ENCODE measurements around the gene CRLF1. TPM values are rescaled to one million over a fixed set of nuclear protein-coding genes. Genes with fewer than 3 reads are reported as not detected.

CRLF1 gene
- polyA plus RNA-seq (2012; ENCODE audit: low read depth, missing spikeins) = 3.0 TPM

DNA sequence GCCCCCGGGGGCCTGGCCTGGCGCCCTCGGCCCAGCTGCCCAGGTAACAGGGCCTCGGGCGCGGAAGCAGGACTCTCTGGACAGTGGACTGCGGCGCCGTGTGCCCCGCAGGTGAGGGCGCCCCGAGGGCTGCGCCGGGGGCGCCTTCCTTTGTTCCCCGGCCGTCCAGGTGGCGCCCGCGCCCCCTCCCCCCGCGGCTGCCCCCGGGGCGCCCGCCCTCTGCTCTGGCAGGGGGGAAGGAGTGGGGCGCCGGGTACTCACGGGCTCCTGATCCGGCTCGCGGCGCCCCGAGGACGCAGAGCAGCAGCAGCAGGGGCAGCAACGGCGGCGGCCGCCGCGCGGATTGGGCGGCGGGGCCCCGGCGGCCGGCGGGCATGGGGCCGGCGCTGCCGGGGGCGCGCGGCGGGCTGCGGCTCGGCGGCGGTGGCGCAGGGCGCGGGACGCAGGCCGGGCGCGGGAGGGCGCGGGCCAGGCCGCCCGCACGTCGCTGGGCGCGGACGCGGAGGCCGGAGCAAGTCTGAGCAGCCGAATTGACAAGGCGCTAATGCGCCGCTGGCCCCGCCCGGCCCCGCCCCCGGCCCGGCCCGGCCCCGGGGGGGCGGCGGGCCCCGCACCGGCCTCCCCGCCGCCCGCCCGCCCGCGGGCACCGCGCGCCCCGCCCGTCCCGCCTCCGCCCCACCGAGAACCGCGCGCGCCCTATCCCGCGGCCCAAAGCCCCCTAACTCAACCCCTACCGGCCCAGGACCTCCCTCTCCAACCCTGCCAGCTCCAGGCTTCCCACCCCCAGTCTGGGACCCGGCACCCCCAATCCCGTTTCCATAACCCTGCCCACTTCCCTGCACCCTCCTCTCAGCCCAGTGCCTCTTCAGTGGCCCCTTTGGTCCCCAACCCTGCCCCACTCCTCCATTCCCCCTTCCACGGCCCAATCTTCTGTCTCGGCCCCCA, at the start of gene CRLF1:
Gene CRLF1, minus strand, starts transcription at position 519 of the 945 bp plus-strand sequence. Its CDS starts 143 bp downstream, at position 376.
- no peak for DNase-seq (ENCODE audit: insufficient read length, low spot score)

DNA sequence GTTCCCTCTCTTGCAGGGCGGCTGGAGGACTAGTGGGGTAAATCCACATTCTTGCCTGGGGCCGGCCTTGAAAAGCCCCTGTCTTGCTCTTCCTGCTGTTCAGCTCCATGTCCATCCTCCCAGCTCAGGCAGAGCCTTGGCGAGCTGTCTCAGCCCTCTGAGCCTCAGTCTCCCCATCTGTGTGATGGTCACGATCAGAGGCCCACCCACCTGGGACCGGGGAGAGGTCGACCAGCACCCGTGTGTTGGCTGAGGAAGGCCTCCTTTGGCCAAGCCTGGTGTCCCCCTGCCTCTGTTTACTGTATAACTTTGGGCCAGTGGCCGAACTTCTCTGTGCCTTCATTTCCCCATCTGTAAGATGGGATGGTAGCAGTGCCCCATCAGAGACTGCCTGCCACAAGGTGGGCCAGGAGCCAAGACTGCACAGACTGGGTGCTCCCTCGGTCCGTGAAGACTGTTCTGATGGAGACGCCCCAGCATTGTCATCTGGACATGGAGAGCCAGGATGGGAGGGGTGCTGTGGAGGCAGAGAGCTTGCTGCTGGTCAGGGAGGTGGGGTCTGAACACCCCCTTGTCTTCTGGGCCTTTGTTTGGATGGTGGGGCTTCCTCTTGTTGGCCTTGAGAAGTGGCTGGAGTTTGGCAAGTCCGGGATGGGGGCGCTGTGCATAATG, 48.7 kb upstream of the CRLF1 start:
- TF ChIP-seq POLR2AphosphoS5 (IDR thresholded peaks at IDR 0.05; ENCODE audit: low read depth, low read length) (no peak), POLR2A (IDR thresholded peaks at IDR 0.05; ENCODE audit: low read depth, low read length) (no peak), PAX5 (IDR thresholded peaks at IDR 0.05; ENCODE audit: insufficient read depth, low read length, severe bottlenecking) (no peak), SPI1 (IDR thresholded peaks at IDR 0.05; ENCODE audit: low read depth, low read length) (no peak), POU2F2 (IDR thresholded peaks at IDR 0.05; ENCODE audit: low read depth, low read length) (no peak), TAF1 (IDR thresholded peaks at IDR 0.05; ENCODE audit: low read depth, low read length) (no peak)
- no peak for DNase-seq (ENCODE audit: insufficient read length, low spot score)
- FAIRE-seq = no peak

More for the DNA sequence above, at the start of gene CRLF1:
- no peak for FAIRE-seq
- no peak for TF ChIP-seq POLR2AphosphoS5 (IDR thresholded peaks at IDR 0.05; ENCODE audit: low read depth, low read length)
- TF ChIP-seq TAF1 (IDR thresholded peaks at IDR 0.05; ENCODE audit: low read depth, low read length) = no peak
- TF ChIP-seq PAX5 (IDR thresholded peaks at IDR 0.05; ENCODE audit: insufficient read depth, low read length, severe bottlenecking) = no peak
- no peak for TF ChIP-seq SPI1 (IDR thresholded peaks at IDR 0.05; ENCODE audit: low read depth, low read length)
- no peak for TF ChIP-seq POLR2A (IDR thresholded peaks at IDR 0.05; ENCODE audit: low read depth, low read length)
- no peak for TF ChIP-seq POU2F2 (IDR thresholded peaks at IDR 0.05; ENCODE audit: low read depth, low read length)

- TF ChIP-seq POU2F2 (IDR thresholded peaks at IDR 0.05; ENCODE audit: low read depth, low read length) (no peak), SPI1 (IDR thresholded peaks at IDR 0.05; ENCODE audit: low read depth, low read length) (no peak), PAX5 (IDR thresholded peaks at IDR 0.05; ENCODE audit: insufficient read depth, low read length, severe bottlenecking) (no peak), POLR2A (IDR thresholded peaks at IDR 0.05; ENCODE audit: low read depth, low read length) (no peak), TAF1 (IDR thresholded peaks at IDR 0.05; ENCODE audit: low read depth, low read length) (no peak), POLR2AphosphoS5 (IDR thresholded peaks at IDR 0.05; ENCODE audit: low read depth, low read length) (no peak)
- FAIRE-seq (no peak), DNase-seq (ENCODE audit: insufficient read length, low spot score) (no peak)
These were observed 47.9 kb upstream of the CRLF1 start for GRCh38 chr19:18654469-18654868.

- FAIRE-seq (no peak), DNase-seq (ENCODE audit: insufficient read length, low spot score) (no peak)
These were observed 47.3 kb upstream of the CRLF1 start for GRCh38 chr19:18653853-18654252.

DNA sequence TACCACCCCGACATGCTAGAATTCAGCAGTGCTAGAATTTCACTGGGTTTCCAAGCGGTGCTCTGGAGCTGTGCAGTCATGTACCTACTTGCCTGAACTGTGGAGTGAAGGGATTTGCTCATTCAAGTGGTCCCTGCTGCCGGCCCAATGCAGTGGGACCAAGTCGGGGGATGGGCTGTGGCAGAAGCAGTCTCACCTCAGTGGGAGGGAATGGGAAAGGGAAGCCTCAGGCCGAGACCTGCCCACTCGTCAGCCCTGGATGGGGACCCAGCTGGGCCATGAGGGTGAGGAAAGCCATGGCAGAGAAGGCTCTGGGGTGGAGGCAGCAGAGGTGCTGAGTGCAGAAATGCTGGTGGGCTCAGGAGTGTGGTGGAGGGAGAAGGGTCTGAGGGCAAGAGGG, 45.1 kb upstream of the CRLF1 start:
- DNase-seq (ENCODE audit: insufficient read length, low spot score) (no peak), FAIRE-seq (no peak)
- TF ChIP-seq POLR2AphosphoS5 (IDR thresholded peaks at IDR 0.05; ENCODE audit: low read depth, low read length) = no peak
- no peak for TF ChIP-seq POLR2A (IDR thresholded peaks at IDR 0.05; ENCODE audit: low read depth, low read length)
- no peak for TF ChIP-seq TAF1 (IDR thresholded peaks at IDR 0.05; ENCODE audit: low read depth, low read length)
- TF ChIP-seq POU2F2 (IDR thresholded peaks at IDR 0.05; ENCODE audit: low read depth, low read length) = no peak
- no peak for TF ChIP-seq PAX5 (IDR thresholded peaks at IDR 0.05; ENCODE audit: insufficient read depth, low read length, severe bottlenecking)
- TF ChIP-seq SPI1 (IDR thresholded peaks at IDR 0.05; ENCODE audit: low read depth, low read length) = no peak

More at GRCh38 chr19:18653853-18654252, 47.3 kb upstream of the CRLF1 start:
- TF ChIP-seq PAX5 (IDR thresholded peaks at IDR 0.05; ENCODE audit: insufficient read depth, low read length, severe bottlenecking) (no peak), POLR2A (IDR thresholded peaks at IDR 0.05; ENCODE audit: low read depth, low read length) (no peak)

DNA sequence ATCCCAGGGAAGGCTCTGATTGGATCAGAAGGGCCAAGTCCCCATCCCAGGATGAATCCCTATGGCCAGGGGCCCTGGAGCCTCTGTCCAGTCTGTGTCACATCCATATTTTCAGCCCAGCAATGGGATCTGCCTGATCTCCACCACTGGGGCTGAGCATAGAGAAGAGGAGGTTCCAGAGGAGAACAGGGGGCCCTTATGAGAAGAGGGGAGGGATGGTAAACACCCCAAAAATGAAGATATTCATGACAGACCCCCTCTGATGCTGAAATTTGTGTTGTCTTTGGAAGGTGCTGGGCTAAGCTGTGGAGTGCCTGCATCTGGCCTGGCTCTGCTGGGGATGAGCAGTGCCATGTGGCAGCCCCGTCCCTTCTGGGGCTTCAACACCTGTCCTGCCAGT, 44.7 kb upstream of the CRLF1 start:
- no peak for FAIRE-seq
- DNase-seq (ENCODE audit: insufficient read length, low spot score) = no peak
- TF ChIP-seq PAX5 (IDR thresholded peaks at IDR 0.05; ENCODE audit: insufficient read depth, low read length, severe bottlenecking) (no peak), POLR2AphosphoS5 (IDR thresholded peaks at IDR 0.05; ENCODE audit: low read depth, low read length) (no peak), SPI1 (IDR thresholded peaks at IDR 0.05; ENCODE audit: low read depth, low read length) (no peak), POLR2A (IDR thresholded peaks at IDR 0.05; ENCODE audit: low read depth, low read length) (no peak), POU2F2 (IDR thresholded peaks at IDR 0.05; ENCODE audit: low read depth, low read length) (no peak), TAF1 (IDR thresholded peaks at IDR 0.05; ENCODE audit: low read depth, low read length) (no peak)

- no peak for FAIRE-seq
These were observed 44.0 kb upstream of the CRLF1 start for GRCh38 chr19:18650468-18651041.

GRCh38 chr19:18650021-18650390, 43.4 kb upstream of the CRLF1 start:
- FAIRE-seq = no peak
- TF ChIP-seq PAX5 (IDR thresholded peaks at IDR 0.05; ENCODE audit: insufficient read depth, low read length, severe bottlenecking) (no peak), POLR2AphosphoS5 (IDR thresholded peaks at IDR 0.05; ENCODE audit: low read depth, low read length) (no peak), SPI1 (IDR thresholded peaks at IDR 0.05; ENCODE audit: low read depth, low read length) (no peak), POLR2A (IDR thresholded peaks at IDR 0.05; ENCODE audit: low read depth, low read length) (no peak)

More at GRCh38 chr19:18650468-18651041, 44.0 kb upstream of the CRLF1 start:
- DNase-seq (ENCODE audit: insufficient read length, low spot score) = no peak
- TF ChIP-seq PAX5 (IDR thresholded peaks at IDR 0.05; ENCODE audit: insufficient read depth, low read length, severe bottlenecking) (no peak), SPI1 (IDR thresholded peaks at IDR 0.05; ENCODE audit: low read depth, low read length) (no peak), TAF1 (IDR thresholded peaks at IDR 0.05; ENCODE audit: low read depth, low read length) (no peak), POLR2AphosphoS5 (IDR thresholded peaks at IDR 0.05; ENCODE audit: low read depth, low read length) (no peak), POLR2A (IDR thresholded peaks at IDR 0.05; ENCODE audit: low read depth, low read length) (no peak), POU2F2 (IDR thresholded peaks at IDR 0.05; ENCODE audit: low read depth, low read length) (no peak)

More at GRCh38 chr19:18650021-18650390, 43.4 kb upstream of the CRLF1 start:
- no peak for DNase-seq (ENCODE audit: insufficient read length, low spot score)

All from GM12891 (cell line).